ENCODE results near the gene OR6J1. TPM values are rescaled to one million over a fixed set of nuclear protein-coding genes. Genes with fewer than 3 reads are reported as not detected.
"Not testable (repeated sequence)": the region's sequence is repeated elsewhere in the genome, so short reads cannot be mapped to it uniquely, and the experiment has no call there.

The OR6J1 gene
- total and polyA plus RNA-seq, 4 donors, result not detected

DNA sequence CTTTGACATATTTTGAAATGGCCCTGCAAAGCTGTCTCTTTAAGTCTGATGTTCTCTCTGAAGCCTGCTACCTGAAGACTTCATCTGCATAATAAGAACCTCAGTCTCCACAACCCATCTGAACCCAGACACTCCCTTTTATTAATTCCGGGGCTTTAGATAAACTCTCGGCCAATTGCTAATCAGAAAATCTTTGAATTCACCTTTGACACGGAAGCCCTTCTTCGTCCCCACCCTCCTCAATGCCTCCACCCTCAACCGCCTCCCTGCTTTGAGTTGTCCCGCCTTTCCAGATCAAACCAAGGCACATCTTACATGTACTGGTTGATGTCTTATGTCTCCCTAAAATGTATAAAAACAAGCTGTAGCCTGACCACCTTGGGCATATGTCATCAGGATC is 17.6 kb downstream of the OR6J1 start:
- no peaks in the 10 kb centered on the region for H3K36me3 ChIP-seq (ENCODE audit: control insufficient read depth in 4 of 4, insufficient read depth in 3 of 4, low read depth in 1 of 4, low read length in 3 of 4)
- 86% methylated on average over 6 of the region's 6 CpGs for WGBS
- H3K27ac ChIP-seq (ENCODE audit: low read depth in 1 of 2, low read length in 2 of 2), result no peak overlapping the region
- no peaks in the 10 kb centered on the region for H3K4me1 ChIP-seq (ENCODE audit: control insufficient read depth in 4 of 4, insufficient read depth in 4 of 4, low read length in 3 of 4)
- no peak overlapping the region for H3K4me3 ChIP-seq (ENCODE audit: low read depth in 1 of 3, low read length in 3 of 3)
- H3K9ac ChIP-seq (ENCODE audit: low read depth in 1 of 2, low read length in 2 of 2), result no peak overlapping the region
- no peak for TF ChIP-seq FOXA1 (IDR thresholded peaks at IDR 0.05)
- TF ChIP-seq YY1 (IDR thresholded peaks at IDR 0.05), result no peak
- TF ChIP-seq EGR1 (IDR thresholded peaks at IDR 0.05; ENCODE audit: low read depth in 2 of 2), result no peak
- H3K9me3 ChIP-seq (ENCODE audit: control insufficient read depth in 4 of 4, low read length in 3 of 4), result peaks cover 0 to 1% (median 0%) of the 10 kb centered on the region in 4 donors
- no peak for DNase-seq (ENCODE audit: low spot score)
- no peaks in the 10 kb centered on the region for H3K27me3 ChIP-seq (ENCODE audit: control insufficient read depth in 4 of 4, insufficient read depth in 4 of 4, low read length in 3 of 4)

DNA sequence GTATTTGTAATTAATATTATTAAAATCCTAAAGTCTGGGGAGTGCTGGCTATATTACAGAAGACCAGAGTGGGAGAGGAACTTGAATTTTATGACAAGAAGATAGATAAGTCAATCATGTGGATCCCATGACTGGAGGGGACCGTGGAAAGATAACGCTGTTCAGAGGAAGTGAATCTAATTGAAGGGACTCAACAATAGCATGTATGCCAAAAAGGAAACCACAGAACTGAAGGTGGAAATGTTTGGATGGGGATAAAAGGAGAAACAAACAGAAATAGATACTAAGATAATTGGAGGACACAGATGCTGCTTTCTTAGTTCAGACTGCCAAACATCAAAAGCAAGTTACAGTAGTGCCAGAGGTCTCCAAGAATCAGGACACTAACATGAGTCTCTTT is 21.1 kb downstream of the OR6J1 start:
- H3K27ac ChIP-seq (ENCODE audit: low read depth in 1 of 2, low read length in 2 of 2), result no peak overlapping the region
- TF ChIP-seq FOXA2 (IDR thresholded peaks at IDR 0.05) (no peak), FOXA1 (IDR thresholded peaks at IDR 0.05) (no peak), GABPA (IDR thresholded peaks at IDR 0.05 in 1 of 2, conservative IDR thresholded peaks at IDR 0.05 in 1 of 2) (no peak), EGR1 (IDR thresholded peaks at IDR 0.05; ENCODE audit: low read depth in 2 of 2) (no peak), HNF4G (IDR thresholded peaks at IDR 0.05) (no peak), SP1 (IDR thresholded peaks at IDR 0.05) (no peak)
- TF ChIP-seq, protein P1, sequence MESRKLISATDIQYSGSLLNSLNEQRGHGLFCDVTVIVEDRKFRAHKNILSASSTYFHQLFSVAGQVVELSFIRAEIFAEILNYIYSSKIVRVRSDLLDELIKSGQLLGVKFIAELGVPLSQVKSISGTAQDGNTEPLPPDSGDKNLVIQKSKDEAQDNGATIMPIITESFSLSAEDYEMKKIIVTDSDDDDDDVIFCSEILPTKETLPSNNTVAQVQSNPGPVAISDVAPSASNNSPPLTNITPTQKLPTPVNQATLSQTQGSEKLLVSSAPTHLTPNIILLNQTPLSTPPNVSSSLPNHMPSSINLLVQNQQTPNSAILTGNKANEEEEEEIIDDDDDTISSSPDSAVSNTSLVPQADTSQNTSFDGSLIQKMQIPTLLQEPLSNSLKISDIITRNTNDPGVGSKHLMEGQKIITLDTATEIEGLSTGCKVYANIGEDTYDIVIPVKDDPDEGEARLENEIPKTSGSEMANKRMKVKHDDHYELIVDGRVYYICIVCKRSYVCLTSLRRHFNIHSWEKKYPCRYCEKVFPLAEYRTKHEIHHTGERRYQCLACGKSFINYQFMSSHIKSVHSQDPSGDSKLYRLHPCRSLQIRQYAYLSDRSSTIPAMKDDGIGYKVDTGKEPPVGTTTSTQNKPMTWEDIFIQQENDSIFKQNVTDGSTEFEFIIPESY (IDR thresholded peaks at IDR 0.05), result no peak
- TF ChIP-seq, protein P2, sequence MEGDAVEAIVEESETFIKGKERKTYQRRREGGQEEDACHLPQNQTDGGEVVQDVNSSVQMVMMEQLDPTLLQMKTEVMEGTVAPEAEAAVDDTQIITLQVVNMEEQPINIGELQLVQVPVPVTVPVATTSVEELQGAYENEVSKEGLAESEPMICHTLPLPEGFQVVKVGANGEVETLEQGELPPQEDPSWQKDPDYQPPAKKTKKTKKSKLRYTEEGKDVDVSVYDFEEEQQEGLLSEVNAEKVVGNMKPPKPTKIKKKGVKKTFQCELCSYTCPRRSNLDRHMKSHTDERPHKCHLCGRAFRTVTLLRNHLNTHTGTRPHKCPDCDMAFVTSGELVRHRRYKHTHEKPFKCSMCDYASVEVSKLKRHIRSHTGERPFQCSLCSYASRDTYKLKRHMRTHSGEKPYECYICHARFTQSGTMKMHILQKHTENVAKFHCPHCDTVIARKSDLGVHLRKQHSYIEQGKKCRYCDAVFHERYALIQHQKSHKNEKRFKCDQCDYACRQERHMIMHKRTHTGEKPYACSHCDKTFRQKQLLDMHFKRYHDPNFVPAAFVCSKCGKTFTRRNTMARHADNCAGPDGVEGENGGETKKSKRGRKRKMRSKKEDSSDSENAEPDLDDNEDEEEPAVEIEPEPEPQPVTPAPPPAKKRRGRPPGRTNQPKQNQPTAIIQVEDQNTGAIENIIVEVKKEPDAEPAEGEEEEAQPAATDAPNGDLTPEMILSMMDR (IDR thresholded peaks at IDR 0.05; ENCODE audit: low read depth, low read length, missing input control), result no peak
- TF ChIP-seq, protein P3, sequence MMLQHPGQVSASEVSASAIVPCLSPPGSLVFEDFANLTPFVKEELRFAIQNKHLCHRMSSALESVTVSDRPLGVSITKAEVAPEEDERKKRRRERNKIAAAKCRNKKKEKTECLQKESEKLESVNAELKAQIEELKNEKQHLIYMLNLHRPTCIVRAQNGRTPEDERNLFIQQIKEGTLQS (IDR thresholded peaks at IDR 0.05), result no peak
- H3K27me3 ChIP-seq (ENCODE audit: control insufficient read depth in 4 of 4, insufficient read depth in 4 of 4, low read length in 3 of 4), result no peaks in the 10 kb centered on the region

DNA sequence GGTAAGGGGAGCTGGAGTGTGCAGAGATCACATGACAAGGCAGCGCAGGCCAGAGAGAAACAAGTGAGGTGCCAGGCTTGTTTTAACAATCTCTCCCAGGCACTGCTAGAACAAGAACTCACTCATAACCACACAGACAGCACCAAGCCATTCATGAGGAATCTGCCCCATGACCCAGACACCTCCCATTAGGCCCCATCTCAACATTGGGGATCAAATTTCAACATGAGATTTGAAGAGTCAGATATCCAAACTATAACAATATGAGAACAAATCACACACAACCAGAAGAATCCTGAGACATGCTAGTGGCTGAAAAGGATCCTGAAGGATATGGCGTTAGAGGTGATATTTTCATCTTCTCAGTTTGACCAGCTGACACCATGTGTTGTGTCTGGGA is 21.9 kb downstream of the OR6J1 start:
- Histone ChIP-seq H3K9ac (ENCODE audit: low read depth in 1 of 2, low read length in 2 of 2) (no peak overlapping the region), H3K27me3 (ENCODE audit: control insufficient read depth in 4 of 4, insufficient read depth in 4 of 4, low read length in 3 of 4) (no peaks in the 10 kb centered on the region), H3K36me3 (ENCODE audit: control insufficient read depth in 4 of 4, insufficient read depth in 3 of 4, low read depth in 1 of 4, low read length in 3 of 4) (no peaks in the 10 kb centered on the region), H3K4me1 (ENCODE audit: control insufficient read depth in 4 of 4, insufficient read depth in 4 of 4, low read length in 3 of 4) (no peaks in the 10 kb centered on the region), H3K4me3 (ENCODE audit: low read depth in 1 of 3, low read length in 3 of 3) (no peak overlapping the region), H3K27ac (ENCODE audit: low read depth in 1 of 2, low read length in 2 of 2) (no peak overlapping the region), H3K9me3 (ENCODE audit: control insufficient read depth in 4 of 4, low read length in 3 of 4) (no peaks in the 10 kb centered on the region)
- no peak for TF ChIP-seq FOXA2 (IDR thresholded peaks at IDR 0.05)
- TF ChIP-seq HNF4G (IDR thresholded peaks at IDR 0.05), result no peak
- TF ChIP-seq HNF4A (conservative IDR thresholded peaks at IDR 0.05), result no peak
- no peak for TF ChIP-seq JUND (IDR thresholded peaks at IDR 0.05)
- no peak for DNase-seq (ENCODE audit: low spot score)
- 93% methylated on average over 2 of the region's 2 CpGs for WGBS

More for the DNA sequence above, 21.1 kb downstream of the OR6J1 start:
- no peak for DNase-seq (ENCODE audit: low spot score)
- Histone ChIP-seq H3K9me3 (ENCODE audit: control insufficient read depth in 4 of 4, low read length in 3 of 4) (no peaks in the 10 kb centered on the region), H3K36me3 (ENCODE audit: control insufficient read depth in 4 of 4, insufficient read depth in 3 of 4, low read depth in 1 of 4, low read length in 3 of 4) (no peaks in the 10 kb centered on the region), H3K4me1 (ENCODE audit: control insufficient read depth in 4 of 4, insufficient read depth in 4 of 4, low read length in 3 of 4) (no peaks in the 10 kb centered on the region), H3K9ac (ENCODE audit: low read depth in 1 of 2, low read length in 2 of 2) (no peak overlapping the region), H3K4me3 (ENCODE audit: low read depth in 1 of 3, low read length in 3 of 3) (no peak overlapping the region)
- WGBS, result 32% methylated on average over 2 of the region's 2 CpGs

DNA sequence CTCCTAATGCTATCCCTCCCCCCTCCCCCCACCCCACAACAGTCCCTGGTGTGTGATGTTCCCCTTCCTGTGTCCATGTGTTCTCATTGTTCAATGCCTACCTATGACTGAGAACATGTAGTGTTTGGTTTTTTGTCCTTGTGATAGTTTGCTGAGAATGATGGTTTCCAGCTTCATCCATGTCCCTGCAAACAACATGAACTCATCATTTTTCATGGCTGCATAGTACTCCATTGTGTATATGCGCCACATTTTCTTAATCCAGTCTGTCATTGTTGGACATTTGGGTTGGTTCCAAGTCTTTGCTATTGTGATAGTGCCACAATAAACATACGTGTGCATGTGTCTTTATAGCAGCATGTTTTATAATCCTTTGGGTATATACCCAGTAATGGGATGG is 28.4 kb downstream of the OR6J1 start:
- DNase-seq (ENCODE audit: low spot score); H3K27ac ChIP-seq (ENCODE audit: low read depth in 1 of 2, low read length in 2 of 2); H3K4me1 ChIP-seq (ENCODE audit: control insufficient read depth in 4 of 4, insufficient read depth in 4 of 4, low read length in 3 of 4); H3K4me3 ChIP-seq (ENCODE audit: low read depth in 1 of 3, low read length in 3 of 3); H3K27me3 ChIP-seq (ENCODE audit: control insufficient read depth in 4 of 4, insufficient read depth in 4 of 4, low read length in 3 of 4); H3K9ac ChIP-seq (ENCODE audit: low read depth in 1 of 2, low read length in 2 of 2); H3K9me3 ChIP-seq (ENCODE audit: control insufficient read depth in 4 of 4, low read length in 3 of 4): not testable (repeated sequence)
- 92% methylated on average over 2 of the region's 2 CpGs for WGBS
- peaks cover 2 to 16% (median 10%) of the 10 kb centered on the region in 4 donors for H3K36me3 ChIP-seq (ENCODE audit: control insufficient read depth in 4 of 4, insufficient read depth in 3 of 4, low read depth in 1 of 4, low read length in 3 of 4)
